Measurements from ENCODE around the gene DCLK2. TPM values are rescaled to one million over a fixed set of nuclear protein-coding genes. Genes with fewer than 3 reads are reported as not detected.

The DCLK2 gene
- total RNA-seq, 1 donor from 2014 or later: 3.4 TPM

GRCh38 chr4:150127757-150128156 is 49.5 kb downstream of the DCLK2 start:
- no peaks in the 10 kb centered on the region for H3K36me3 ChIP-seq (ENCODE audit: control insufficient read depth, insufficient read depth, low read length)
- TF ChIP-seq, protein P1, sequence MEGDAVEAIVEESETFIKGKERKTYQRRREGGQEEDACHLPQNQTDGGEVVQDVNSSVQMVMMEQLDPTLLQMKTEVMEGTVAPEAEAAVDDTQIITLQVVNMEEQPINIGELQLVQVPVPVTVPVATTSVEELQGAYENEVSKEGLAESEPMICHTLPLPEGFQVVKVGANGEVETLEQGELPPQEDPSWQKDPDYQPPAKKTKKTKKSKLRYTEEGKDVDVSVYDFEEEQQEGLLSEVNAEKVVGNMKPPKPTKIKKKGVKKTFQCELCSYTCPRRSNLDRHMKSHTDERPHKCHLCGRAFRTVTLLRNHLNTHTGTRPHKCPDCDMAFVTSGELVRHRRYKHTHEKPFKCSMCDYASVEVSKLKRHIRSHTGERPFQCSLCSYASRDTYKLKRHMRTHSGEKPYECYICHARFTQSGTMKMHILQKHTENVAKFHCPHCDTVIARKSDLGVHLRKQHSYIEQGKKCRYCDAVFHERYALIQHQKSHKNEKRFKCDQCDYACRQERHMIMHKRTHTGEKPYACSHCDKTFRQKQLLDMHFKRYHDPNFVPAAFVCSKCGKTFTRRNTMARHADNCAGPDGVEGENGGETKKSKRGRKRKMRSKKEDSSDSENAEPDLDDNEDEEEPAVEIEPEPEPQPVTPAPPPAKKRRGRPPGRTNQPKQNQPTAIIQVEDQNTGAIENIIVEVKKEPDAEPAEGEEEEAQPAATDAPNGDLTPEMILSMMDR (IDR thresholded peaks at IDR 0.05; ENCODE audit: insufficient read depth, low read length, poor library complexity, severe bottlenecking): no peak
- DNase-seq (ENCODE audit: low read depth): no peak
- H3K27me3 ChIP-seq (ENCODE audit: control insufficient read depth, insufficient read depth, low read length): no peaks in the 10 kb centered on the region
- no peak overlapping the region for H3K4me3 ChIP-seq (ENCODE audit: low read depth, low read length)

DNA sequence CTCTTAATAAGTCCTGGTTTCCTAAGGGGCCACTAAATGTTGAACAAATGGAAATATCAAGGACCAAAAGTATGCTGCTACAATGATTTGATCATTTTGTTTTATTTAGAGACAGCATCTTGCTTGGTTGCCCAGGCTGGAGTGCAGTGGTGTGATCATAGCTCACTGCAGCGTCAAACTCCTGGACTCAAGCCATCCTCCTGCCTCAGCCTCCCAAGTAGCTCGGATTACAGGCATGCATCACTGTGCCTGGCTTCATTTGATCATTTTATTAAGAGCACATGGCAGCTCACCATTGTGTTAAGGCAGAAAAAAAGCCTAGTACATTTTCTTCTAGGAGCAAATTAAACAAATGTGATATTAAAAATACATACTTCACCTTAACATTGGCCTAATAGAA is 52.7 kb downstream of the DCLK2 start:
- TF ChIP-seq, protein P1 (IDR thresholded peaks at IDR 0.05; ENCODE audit: insufficient read depth, low read length, poor library complexity, severe bottlenecking): no peak
- DNase-seq (ENCODE audit: low read depth): no peak
- Histone ChIP-seq H3K27me3 (ENCODE audit: control insufficient read depth, insufficient read depth, low read length) (no peaks in the 10 kb centered on the region), H3K4me3 (ENCODE audit: low read depth, low read length) (no peak overlapping the region), H3K36me3 (ENCODE audit: control insufficient read depth, insufficient read depth, low read length) (no peaks in the 10 kb centered on the region)

DNA sequence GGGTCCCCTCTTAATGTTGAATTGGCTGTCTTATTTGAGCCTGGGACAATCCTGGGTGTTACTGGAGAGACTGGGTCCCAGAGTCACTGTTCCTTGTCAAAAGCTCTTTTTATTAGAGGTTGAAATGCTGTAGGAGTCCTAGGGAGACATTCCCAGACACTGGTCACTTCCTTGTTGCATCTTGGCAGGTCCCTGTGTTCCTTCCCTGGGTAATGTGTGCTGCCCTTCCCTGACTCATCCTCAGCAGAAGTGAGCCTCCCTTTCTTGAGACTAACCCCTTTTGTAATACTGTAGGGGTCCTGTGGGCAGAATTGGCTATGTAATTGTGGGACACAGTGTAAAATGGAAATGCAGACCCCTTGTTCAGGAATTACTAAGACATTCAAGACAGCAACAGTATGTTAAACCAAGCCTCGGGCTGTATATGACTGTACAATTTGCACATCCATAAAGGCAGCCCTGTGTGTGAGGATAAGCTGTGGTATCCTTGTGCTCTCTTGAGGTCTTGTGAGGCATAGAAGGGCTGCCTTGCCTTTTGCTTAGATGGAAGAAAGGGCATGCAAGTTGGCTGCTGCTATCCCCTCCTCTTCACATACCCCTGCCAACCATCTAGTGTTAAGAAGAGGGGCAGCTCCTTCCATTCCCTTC is 53.5 kb downstream of the DCLK2 start:
- no peak overlapping the region for H3K4me3 ChIP-seq (ENCODE audit: low read depth, low read length)
- TF ChIP-seq, protein P1 (IDR thresholded peaks at IDR 0.05; ENCODE audit: insufficient read depth, low read length, poor library complexity, severe bottlenecking): no peak
- H3K27me3 ChIP-seq (ENCODE audit: control insufficient read depth, insufficient read depth, low read length): no peaks in the 10 kb centered on the region
- no peaks in the 10 kb centered on the region for H3K36me3 ChIP-seq (ENCODE audit: control insufficient read depth, insufficient read depth, low read length)
- no peak for DNase-seq (ENCODE audit: low read depth)

GRCh38 chr4:150133605-150134004 is 55.4 kb downstream of the DCLK2 start:
- Histone ChIP-seq H3K27me3 (ENCODE audit: control insufficient read depth, insufficient read depth, low read length) (no peaks in the 10 kb centered on the region), H3K36me3 (ENCODE audit: control insufficient read depth, insufficient read depth, low read length) (no peaks in the 10 kb centered on the region), H3K4me3 (ENCODE audit: low read depth, low read length) (no peak overlapping the region)
- TF ChIP-seq, protein P1 (IDR thresholded peaks at IDR 0.05; ENCODE audit: insufficient read depth, low read length, poor library complexity, severe bottlenecking): no peak
- no peak for DNase-seq (ENCODE audit: low read depth)

- DNase-seq (ENCODE audit: low read depth): no peak
- H3K27me3 ChIP-seq (ENCODE audit: control insufficient read depth, insufficient read depth, low read length): no peaks in the 10 kb centered on the region
- no peaks in the 10 kb centered on the region for H3K36me3 ChIP-seq (ENCODE audit: control insufficient read depth, insufficient read depth, low read length)
- TF ChIP-seq, protein P1 (IDR thresholded peaks at IDR 0.05; ENCODE audit: insufficient read depth, low read length, poor library complexity, severe bottlenecking): no peak
- H3K4me3 ChIP-seq (ENCODE audit: low read depth, low read length): no peak overlapping the region
Observed at GRCh38 chr4:150135134-150135772, 57.0 kb downstream of the DCLK2 start.

DNA sequence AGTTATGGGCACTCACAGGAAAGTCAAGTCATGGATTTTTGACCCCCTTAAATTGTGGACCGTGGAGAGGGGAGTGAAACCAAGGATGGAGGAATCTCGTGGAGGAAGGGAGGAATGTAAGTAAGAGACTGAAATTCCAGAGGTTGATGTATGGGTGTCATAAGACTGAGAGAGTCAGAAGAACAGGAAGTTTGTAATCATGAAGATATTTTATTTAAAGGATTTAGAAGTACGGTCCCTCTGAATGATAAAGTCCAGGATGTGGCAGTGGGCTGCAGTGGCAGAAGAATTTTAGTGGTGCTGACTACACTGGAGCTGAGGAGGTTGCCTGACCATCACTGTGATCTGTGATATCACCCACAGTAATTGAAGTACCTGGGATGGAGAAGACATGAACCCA is 57.8 kb downstream of the DCLK2 start:
- no peak overlapping the region for H3K4me3 ChIP-seq (ENCODE audit: low read depth, low read length)
- no peaks in the 10 kb centered on the region for H3K27me3 ChIP-seq (ENCODE audit: control insufficient read depth, insufficient read depth, low read length)
- no peak for DNase-seq (ENCODE audit: low read depth)
- TF ChIP-seq, protein P1 (IDR thresholded peaks at IDR 0.05; ENCODE audit: insufficient read depth, low read length, poor library complexity, severe bottlenecking): no peak
- no peaks in the 10 kb centered on the region for H3K36me3 ChIP-seq (ENCODE audit: control insufficient read depth, insufficient read depth, low read length)
